GM23338 (cell line): ENCODE results near the gene PACC1. TPM values are rescaled to one million over a fixed set of nuclear protein-coding genes. Genes with fewer than 3 reads are reported as not detected.

Source experiments
- ATAC-seq: fragments of 200-7000 bp; cut with Tn5 transposase; 3 replicates; pipeline ENCODE4 v1.9.1; 2020
- DNase-seq: peaks from one replicate; pipeline ENCODE4 v3.0.0-alpha.2; 2015; ENCODE audit warnings: low spot score
- H2AFZ ChIP-seq: fragments of 200-600 bp; sonication (generic); 2 replicates; pipeline ENCODE4 v1.8.0; 2016; ENCODE audit warnings: antibody characterized with exemption, mild to moderate bottlenecking, moderate library complexity
- H3F3A ChIP-seq: fragments of 200-600 bp; sonication (generic); replicated peaks from 2 replicates; pipeline ENCODE4 v1.8.0; 2017; ENCODE audit warnings: antibody characterized with exemption, mixed run types, low read depth
- H3K27ac ChIP-seq: fragments of 200-600 bp; sonication (generic); 2 replicates; pipeline ENCODE4 v1.6.1; 2016; ENCODE audit warnings: low read depth
- H3K27me3 ChIP-seq: fragments of 200-600 bp; sonication (generic); 2 replicates; pipeline ENCODE4 v1.8.0; 2016; ENCODE audit warnings: mild to moderate bottlenecking, mixed run types, moderate library complexity; ENCODE audit not compliant: insufficient read depth
- H3K36me3 ChIP-seq: fragments of 200-600 bp; sonication (generic); 2 replicates; pipeline ENCODE4 v1.8.0; 2016; ENCODE audit warnings: mild to moderate bottlenecking; ENCODE audit not compliant: insufficient read depth
- H3K4me1 ChIP-seq: fragments of 200-600 bp; sonication (generic); 2 replicates; pipeline ENCODE4 v1.8.0; 2016; ENCODE audit warnings: mild to moderate bottlenecking, moderate library complexity; ENCODE audit not compliant: insufficient read depth
- H3K4me2 ChIP-seq: fragments of 200-600 bp; sonication (generic); 2 replicates; pipeline ENCODE4 v1.7.1; 2017; ENCODE audit warnings: mixed run types
- H3K4me3 ChIP-seq: fragments of 200-600 bp; sonication (generic); 2 replicates; pipeline ENCODE4 v1.6.1; 2016; ENCODE audit warnings: mixed run types
- H3K79me2 ChIP-seq: fragments of 200-600 bp; sonication (generic); replicated peaks from 2 replicates; pipeline ENCODE4 v1.8.0; 2017; ENCODE audit warnings: mild to moderate bottlenecking; ENCODE audit not compliant: insufficient read depth
- H3K9me2 ChIP-seq: fragments of 200-600 bp; sonication (generic); 2 replicates; pipeline ENCODE4 v1.8.0; 2017; ENCODE audit not compliant: insufficient read depth
- H4K20me1 ChIP-seq: fragments of 200-600 bp; sonication (generic); replicated peaks from 2 replicates; pipeline ENCODE4 v1.8.0; 2017; ENCODE audit warnings: mild to moderate bottlenecking; ENCODE audit not compliant: insufficient read depth
- H3K27ac Mint-ChIP-seq: 2 replicates; pipeline ENCODE4 v1.8.0; 2020; ENCODE audit warnings: inconsistent platforms, mild to moderate bottlenecking, moderate library complexity, mixed read lengths
- H3K27me3 Mint-ChIP-seq: 3 replicates; pipeline ENCODE4 v1.8.0; 2022; ENCODE audit warnings: low read depth, mild to moderate bottlenecking, moderate library complexity, mixed read lengths, inconsistent platforms; ENCODE audit not compliant: insufficient read depth, poor library complexity
- H3K36me3 Mint-ChIP-seq: 3 replicates; pipeline ENCODE4 v1.8.0; 2021; ENCODE audit warnings: low read depth, mild to moderate bottlenecking, inconsistent platforms, moderate library complexity, mixed read lengths
- H3K4me1 Mint-ChIP-seq: 3 replicates; pipeline ENCODE4 v1.8.0; 2020; ENCODE audit warnings: mild to moderate bottlenecking, inconsistent platforms, mixed read lengths
- H3K4me3 Mint-ChIP-seq: 3 replicates; pipeline ENCODE4 v1.8.0; 2021; ENCODE audit warnings: moderate library complexity, mild to moderate bottlenecking, inconsistent platforms, mixed read lengths
- H3K9me3 Mint-ChIP-seq: 3 replicates; pipeline ENCODE4 v1.8.0; 2020; ENCODE audit warnings: moderate library complexity, mild to moderate bottlenecking, inconsistent platforms, mixed read lengths
- EZH2phosphoT487 ChIP-seq: fragments of 200-600 bp; sonication (generic); IDR thresholded peaks from one replicate; pipeline ENCODE4 v1.8.1; 2018; ENCODE audit warnings: antibody characterized with exemption; ENCODE audit not compliant: unreplicated experiment
- JUNB ChIP-seq: IDR thresholded peaks from one replicate; pipeline ENCODE4 v1.6.1; 2016; ENCODE audit warnings: antibody characterized with exemption; ENCODE audit not compliant: unreplicated experiment
- POLR2AphosphoS5 ChIP-seq: IDR thresholded peaks from 2 replicates; pipeline ENCODE4 v1.6.1; 2016; ENCODE audit warnings: antibody characterized with exemption, low read depth
- ZNF114 ChIP-seq: fragments of 250-450 bp; sonication (Bioruptor Pico); IDR thresholded peaks from 2 replicates; pipeline ENCODE4 v1.5.0; 2020; ENCODE audit warnings: mild to moderate bottlenecking, moderate library complexity
- ZNF331 ChIP-seq: fragments of 250-450 bp; sonication (Bioruptor Pico); IDR thresholded peaks from 2 replicates; pipeline ENCODE4 v1.5.0; 2020; ENCODE audit warnings: low read depth, mild to moderate bottlenecking, moderate library complexity
- ZNF462 ChIP-seq: fragments of 250-450 bp; sonication (Bioruptor Pico); IDR thresholded peaks from 2 replicates; pipeline ENCODE4 v1.5.0; 2020; ENCODE audit warnings: mild to moderate bottlenecking, moderate library complexity
- polyA plus RNA-seq: library from polyadenylated mRNA; unstranded; fragments of >200 nt; fragmentation: Nextera tagmentation; extraction: Ambion mirVana; gene quantifications from 2 replicates; pipeline ENCODE4 v1.2.1, GENCODE V29; 2016
- total RNA-seq: library from RNA; depleted of rRNA; stranded (reverse); fragments of >200 nt; shearing (Covaris generic); gene quantifications from 2 replicates; pipeline ENCODE4 v1.2.3, GENCODE V29; 2014
- TF ChIP-seq, protein P1 (sequence below), 2 experiments: fragments of 200-600 bp in 1 of 2; sonication (generic) in 1 of 2; conservative IDR thresholded peaks; 2 replicates each; pipeline versions ENCODE4 v1.5.1 to v1.6.1; 2016 to 2017; ENCODE audit warnings: antibody characterized with exemption in 2 of 2, low read depth in 2 of 2, mild to moderate bottlenecking in 2 of 2, moderate library complexity in 1 of 2

PACC1 gene
- total and polyA plus RNA-seq, 2 experiments from 2014 or later: 17.1 to 18.0 TPM

GRCh38 chr1:212455803-212456528 is 41.3 kb upstream of the PACC1 start:
- no peaks in the 10 kb centered on the region for H3K27me3 ChIP-seq
- Mint-ChIP-seq H3K36me3 (no peaks in the 10 kb centered on the region; the same call in 2 of the 3 replicates), H3K4me1 (no peaks in the 10 kb centered on the region; the same call in 2 of the 3 replicates), H3K4me3 (no peak overlapping the region), H3K27ac (no peak overlapping the region), H3K9me3 (peaks cover 3% of the 10 kb centered on the region; the same call in 1 of the 3 replicates), H3K27me3 (peaks cover 4% of the 10 kb centered on the region)
- H4K20me1 ChIP-seq: no peaks in the 10 kb centered on the region
- H3K4me2 ChIP-seq: no peak overlapping the region
- H3K79me2 ChIP-seq: no peaks in the 10 kb centered on the region
- H3K27ac ChIP-seq: no peak overlapping the region
- H3K4me1 ChIP-seq: no peaks in the 10 kb centered on the region
- peak; percentile 87 for DNase-seq
- H3F3A ChIP-seq: no peaks in the 10 kb centered on the region
- ATAC-seq: peak; percentile 85
- H3K36me3 ChIP-seq: no peaks in the 10 kb centered on the region
- no peak overlapping the region for H3K4me3 ChIP-seq
- TF ChIP-seq ZNF114 (CRISPR knock-in tag): no peak
- no peak for TF ChIP-seq ZNF331 (CRISPR knock-in tag)
- TF ChIP-seq, protein P1, sequence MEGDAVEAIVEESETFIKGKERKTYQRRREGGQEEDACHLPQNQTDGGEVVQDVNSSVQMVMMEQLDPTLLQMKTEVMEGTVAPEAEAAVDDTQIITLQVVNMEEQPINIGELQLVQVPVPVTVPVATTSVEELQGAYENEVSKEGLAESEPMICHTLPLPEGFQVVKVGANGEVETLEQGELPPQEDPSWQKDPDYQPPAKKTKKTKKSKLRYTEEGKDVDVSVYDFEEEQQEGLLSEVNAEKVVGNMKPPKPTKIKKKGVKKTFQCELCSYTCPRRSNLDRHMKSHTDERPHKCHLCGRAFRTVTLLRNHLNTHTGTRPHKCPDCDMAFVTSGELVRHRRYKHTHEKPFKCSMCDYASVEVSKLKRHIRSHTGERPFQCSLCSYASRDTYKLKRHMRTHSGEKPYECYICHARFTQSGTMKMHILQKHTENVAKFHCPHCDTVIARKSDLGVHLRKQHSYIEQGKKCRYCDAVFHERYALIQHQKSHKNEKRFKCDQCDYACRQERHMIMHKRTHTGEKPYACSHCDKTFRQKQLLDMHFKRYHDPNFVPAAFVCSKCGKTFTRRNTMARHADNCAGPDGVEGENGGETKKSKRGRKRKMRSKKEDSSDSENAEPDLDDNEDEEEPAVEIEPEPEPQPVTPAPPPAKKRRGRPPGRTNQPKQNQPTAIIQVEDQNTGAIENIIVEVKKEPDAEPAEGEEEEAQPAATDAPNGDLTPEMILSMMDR (conservative IDR thresholded peaks at IDR 0.05; ENCODE audit: low read depth in 2 of 2): peak; percentile 95 to 98
- TF ChIP-seq EZH2phosphoT487: no peak
- no peak for TF ChIP-seq POLR2AphosphoS5
- no peaks in the 10 kb centered on the region for H3K9me2 ChIP-seq
- H2AFZ ChIP-seq: no peak overlapping the region

DNA sequence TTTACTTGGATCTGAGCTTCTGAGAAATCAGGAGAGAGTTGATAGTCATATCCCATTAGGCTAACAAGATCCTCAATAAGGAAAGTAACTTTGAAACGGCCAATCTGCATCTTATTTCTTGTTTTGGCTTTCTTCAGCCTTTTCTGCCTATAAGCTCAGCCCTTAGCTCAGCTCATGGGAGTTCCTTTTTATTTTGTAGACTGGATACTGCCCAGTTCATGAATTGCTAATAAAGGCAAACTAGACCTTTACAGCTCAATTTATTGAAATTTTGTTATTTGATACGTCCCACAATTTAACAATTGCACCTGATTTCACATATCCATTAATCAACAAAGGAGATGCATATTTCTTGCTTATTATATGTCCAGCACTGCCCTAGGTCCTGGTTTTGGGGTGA is 40.7 kb upstream of the PACC1 start:
- Histone ChIP-seq H2AFZ (no peak overlapping the region; the same call in 1 of the 2 replicates), H3F3A (no peaks in the 10 kb centered on the region), H3K27ac (no peak overlapping the region), H3K4me1 (no peaks in the 10 kb centered on the region), H3K79me2 (no peaks in the 10 kb centered on the region), H3K9me2 (no peaks in the 10 kb centered on the region), H4K20me1 (no peaks in the 10 kb centered on the region), H3K27me3 (no peaks in the 10 kb centered on the region), H3K4me2 (no peak overlapping the region), H3K4me3 (no peak overlapping the region), H3K36me3 (no peaks in the 10 kb centered on the region)
- no peak overlapping the region for H3K4me3 Mint-ChIP-seq
- H3K36me3 Mint-ChIP-seq: no peaks in the 10 kb centered on the region; the same call in 2 of the 3 replicates
- H3K27ac Mint-ChIP-seq: no peak overlapping the region
- ATAC-seq: no peak
- no peaks in the 10 kb centered on the region; the same call in 2 of the 3 replicates for H3K4me1 Mint-ChIP-seq
- peaks cover 4% of the 10 kb centered on the region for H3K27me3 Mint-ChIP-seq
- H3K9me3 Mint-ChIP-seq: peaks cover 3% of the 10 kb centered on the region; the same call in 1 of the 3 replicates
- no peak for DNase-seq
- TF ChIP-seq EZH2phosphoT487 (no peak), JUNB (no peak), ZNF114 (CRISPR knock-in tag) (no peak)

- no peaks in the 10 kb centered on the region for H3K79me2 ChIP-seq
- peaks cover 4% of the 10 kb centered on the region for H3K27me3 Mint-ChIP-seq
- H3K4me3 ChIP-seq: no peak overlapping the region
- H4K20me1 ChIP-seq: no peaks in the 10 kb centered on the region
- no peak overlapping the region for H3K27ac ChIP-seq
- H3K36me3 ChIP-seq: no peaks in the 10 kb centered on the region
- no peaks in the 10 kb centered on the region for H3K9me2 ChIP-seq
- H2AFZ ChIP-seq: no peak overlapping the region
- no peaks in the 10 kb centered on the region; the same call in 2 of the 3 replicates for H3K4me1 Mint-ChIP-seq
- H3K4me1 ChIP-seq: no peaks in the 10 kb centered on the region
- H3K36me3 Mint-ChIP-seq: no peaks in the 10 kb centered on the region; the same call in 2 of the 3 replicates
- no peak overlapping the region for H3K4me2 ChIP-seq
- no peaks in the 10 kb centered on the region for H3K27me3 ChIP-seq
- peaks cover 3% of the 10 kb centered on the region; the same call in 1 of the 3 replicates for H3K9me3 Mint-ChIP-seq
- ATAC-seq: no peak
- TF ChIP-seq ZNF462 (CRISPR knock-in tag) (no peak), JUNB (no peak), POLR2AphosphoS5 (no peak)
- H3F3A ChIP-seq: no peaks in the 10 kb centered on the region
- H3K4me3 Mint-ChIP-seq: no peak overlapping the region
- no peak overlapping the region for H3K27ac Mint-ChIP-seq
- no peak for DNase-seq
Measured at GRCh38 chr1:212454741-212455140, 40.1 kb upstream of the PACC1 start.
